Activated gamma-delta T cell (primary cell): ENCODE measurements around the gene AMN1.
"Not testable (repeated sequence)": the region's sequence is repeated elsewhere in the genome, so short reads cannot be mapped to it uniquely, and the experiment has no call there.

Experiments
- DNase-seq: peaks from one replicate; lab custom pipeline; 2025; lab: John Stamatoyannopoulos, UW

The AMN1 gene

DNA sequence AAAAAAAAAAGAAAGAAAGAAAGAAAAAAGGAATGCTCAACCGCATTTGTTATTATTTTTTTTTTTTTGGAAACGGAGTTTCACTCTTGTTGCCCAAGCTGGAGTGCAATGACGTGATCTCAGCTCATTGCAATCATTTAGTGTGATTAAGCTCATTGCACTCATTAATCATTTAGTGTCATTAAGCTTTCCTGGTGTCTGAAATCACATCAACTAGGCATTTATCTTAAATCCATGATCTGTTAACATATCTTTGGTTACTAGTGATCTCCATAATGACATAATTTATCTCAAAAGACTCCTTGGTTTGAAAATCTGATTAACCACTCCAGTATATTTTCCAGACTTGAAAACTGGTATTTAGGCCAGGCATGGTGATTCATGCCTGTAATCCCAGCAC, 43.0 kb downstream of the AMN1 start:
- no peak for DNase-seq

DNA sequence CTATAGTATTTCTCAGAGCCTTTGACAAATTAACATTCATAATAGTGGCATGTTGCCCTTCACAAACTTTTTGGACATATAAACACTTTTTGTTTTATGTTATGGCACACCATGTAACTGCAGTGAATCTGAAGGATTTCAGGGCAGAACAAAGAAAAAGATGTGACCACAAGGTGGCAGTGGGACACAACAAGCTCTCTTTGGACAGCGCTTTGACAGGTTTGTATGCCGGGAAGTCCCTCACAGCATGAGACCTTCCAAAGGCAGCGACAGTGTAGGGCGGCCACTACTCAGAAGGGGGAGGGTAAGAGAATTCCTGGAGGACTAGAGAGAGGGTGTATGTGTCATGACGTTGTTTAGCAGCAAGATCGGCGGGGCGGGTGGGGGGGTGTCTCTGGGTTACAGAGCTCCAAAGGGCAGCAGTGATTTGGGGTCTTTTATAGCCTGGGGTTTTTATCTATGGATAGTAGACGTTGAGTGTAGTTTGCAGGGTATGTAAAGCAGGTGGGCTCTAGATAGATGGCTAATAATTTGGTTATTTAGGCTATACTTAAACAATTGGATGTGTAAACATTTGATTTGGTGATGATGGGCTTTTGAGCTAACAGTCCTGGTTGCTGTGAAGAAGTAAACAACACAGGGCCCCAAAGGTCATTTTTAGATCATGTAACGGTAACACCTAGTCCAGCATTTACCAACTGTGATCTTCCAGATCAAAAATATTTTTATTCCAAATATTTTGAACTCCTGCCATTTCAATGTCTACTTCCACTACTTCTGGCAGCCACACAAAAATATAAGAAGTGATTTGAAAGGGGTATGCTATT, 46.5 kb downstream of the AMN1 start:
- no peak for DNase-seq

DNA sequence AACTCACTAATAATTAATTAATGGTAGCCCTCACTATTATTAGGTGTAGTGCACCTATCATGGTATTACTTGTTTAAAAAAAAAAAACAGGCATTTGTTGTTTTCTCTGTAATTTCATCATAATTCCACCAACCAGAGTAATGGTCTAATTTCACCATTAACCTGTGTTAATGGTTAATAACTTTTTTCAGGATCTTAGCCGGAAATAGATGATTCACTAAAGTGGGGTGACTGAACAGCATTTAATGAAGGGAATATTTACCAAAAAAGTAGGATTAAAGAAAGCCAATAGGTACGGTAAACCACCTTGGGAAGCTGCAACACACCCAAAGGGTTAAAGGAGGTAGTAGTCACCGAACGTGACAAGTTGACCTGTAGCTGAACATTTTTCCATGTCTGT, 56.3 kb downstream of the AMN1 start:
- no peak for DNase-seq

DNA sequence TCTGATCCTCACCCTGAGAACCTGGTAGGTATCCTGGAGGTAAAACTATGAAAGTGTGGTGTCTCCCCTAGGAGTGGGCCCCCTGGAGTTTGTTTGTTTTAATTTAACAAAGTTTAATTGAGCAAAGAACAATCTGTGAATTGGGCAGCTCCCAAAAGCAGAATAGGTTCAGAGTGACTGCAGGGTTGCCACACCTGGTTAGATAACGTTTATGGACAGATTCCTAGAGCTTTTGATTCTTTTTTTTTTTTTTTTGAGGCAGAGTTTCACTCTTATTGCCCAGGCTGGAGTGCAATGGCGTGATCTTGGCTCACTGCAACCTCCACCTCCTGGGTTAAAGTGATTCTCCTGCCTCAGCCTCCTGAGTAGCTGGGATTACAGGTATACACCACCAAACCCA, 59.2 kb downstream of the AMN1 start:
- not testable (repeated sequence) for DNase-seq

DNA sequence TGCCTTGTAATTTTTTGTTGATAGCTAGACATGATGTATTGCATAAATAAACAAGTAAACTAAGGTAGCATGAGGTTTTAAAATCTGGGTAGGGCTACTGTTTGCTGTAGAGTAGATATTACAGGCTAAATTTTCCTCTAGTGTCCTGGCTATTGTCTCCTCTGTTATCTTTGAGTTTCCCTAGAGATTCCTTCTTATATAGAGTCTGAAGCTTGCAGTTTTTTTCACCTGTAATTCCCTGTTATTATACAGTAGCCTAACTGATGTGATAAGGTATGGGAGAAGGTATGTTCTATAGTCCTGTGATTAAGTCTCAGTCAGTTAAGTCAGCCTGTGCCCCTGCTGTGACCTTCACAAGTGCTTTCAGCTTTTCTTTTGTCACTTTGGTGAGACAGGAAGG, 59.8 kb downstream of the AMN1 start:
- no peak for DNase-seq

DNA sequence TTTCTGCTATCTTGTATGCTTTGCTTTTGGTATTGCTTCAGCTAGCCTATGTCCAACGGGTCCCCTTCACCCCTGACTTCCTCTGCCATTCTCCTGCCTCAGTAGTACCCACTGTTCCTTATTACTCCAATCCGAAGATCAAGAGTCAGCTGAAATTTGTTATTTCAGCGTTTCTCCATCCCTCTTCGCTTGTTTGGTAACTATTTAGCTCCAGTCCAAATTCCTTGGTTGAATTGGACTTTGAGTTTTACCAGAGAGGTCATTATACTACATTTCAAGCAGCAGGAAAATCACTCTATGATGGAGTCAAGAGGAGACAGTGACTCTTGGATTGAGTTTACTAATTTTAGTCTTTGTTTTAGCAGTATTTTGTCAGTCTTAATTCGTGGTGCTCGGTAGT, 64.8 kb downstream of the AMN1 start:
- DNase-seq: no peak

DNA sequence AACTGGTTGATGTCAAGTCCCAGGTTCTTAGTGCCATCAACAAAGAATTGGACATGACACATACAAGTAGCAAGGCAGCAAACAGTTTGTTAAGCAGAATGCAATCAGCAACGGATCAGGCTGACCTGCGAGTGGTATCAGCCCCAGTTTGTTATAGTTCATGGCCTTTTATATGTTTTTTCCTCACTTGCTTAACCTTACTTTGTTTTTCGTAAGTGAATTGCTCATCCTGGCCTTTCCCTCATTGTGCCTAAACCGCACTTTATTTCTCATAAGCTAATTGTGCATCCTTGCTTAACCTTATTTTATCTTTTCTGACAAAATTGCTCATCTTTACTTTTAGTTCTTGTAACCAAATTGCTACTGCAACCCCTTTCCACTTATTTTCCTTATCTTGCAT, 65.2 kb downstream of the AMN1 start:
- DNase-seq: no peak

DNA sequence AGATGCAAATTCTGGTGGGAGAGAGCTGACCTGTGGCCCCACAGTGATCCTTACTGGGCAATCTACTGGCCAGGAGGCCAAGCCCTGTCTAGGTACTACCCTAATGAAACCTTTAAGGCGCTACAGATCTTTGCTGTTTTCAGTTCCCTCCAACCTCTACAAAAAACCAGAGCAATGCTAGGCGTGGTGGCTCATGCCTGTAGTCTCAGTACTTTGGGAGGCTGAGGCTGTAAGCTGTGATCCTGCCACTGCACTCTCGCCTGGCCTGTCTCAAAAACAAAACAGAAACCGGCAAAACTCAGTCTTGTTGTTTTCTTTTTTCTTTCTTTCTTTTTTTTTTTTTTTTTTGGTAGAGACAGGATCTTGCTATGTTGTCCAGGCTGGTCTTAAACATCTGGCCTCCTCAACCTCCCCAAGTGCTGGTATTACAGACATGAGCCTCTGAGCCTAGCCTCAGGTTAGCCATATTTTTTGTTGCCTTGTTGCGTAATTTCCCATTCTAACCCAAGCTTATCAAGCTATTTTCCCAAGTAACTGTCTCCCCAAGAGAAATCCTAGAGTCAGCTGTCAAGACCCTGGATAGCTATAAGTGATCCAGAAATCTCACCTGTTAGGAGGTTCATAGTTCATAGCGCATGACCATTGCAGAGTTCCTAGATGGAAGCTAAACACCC, 66.5 kb downstream of the AMN1 start:
- no peak for DNase-seq

DNA sequence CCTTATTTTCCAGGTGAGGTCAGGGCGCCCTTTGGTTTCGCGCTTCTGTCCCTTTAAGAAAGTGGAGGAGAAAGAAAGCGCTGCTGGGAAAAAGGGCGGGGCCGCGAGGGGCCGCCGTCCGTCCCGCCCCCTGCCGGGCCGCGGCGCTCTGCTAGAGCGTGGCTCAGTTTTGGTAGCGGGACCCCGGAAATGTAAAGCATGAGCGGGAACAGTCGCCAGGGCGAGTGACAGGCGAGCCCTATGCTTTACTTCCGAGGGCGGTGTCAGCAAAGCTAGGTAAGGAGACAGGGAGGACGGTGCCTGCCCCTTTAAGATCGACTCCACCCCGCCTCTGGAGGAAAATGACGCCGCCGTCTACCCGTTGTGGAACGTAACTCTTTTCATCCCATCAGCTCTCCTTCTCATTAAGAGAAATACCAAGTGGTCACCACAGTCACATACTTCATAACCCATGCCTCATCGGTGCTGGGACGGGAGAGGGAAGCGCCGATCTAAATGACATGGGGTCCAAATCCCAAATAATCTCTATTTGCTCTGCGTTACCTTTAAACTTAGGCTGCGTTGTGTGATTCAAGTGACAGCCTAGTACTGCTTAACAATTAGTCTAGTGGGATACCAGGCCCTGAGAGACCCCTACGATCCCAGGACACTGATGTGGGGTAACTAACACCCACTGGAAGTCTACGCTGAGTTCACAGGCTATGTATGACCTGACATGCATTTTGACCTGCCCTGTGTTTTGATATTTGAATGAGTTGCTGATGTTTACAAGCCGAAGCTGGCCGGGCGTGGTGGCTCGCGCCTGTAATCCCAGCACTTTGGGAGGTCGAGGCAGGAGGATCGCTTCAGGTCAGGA, 69.5 kb downstream of the AMN1 start, which contains the start of gene ETFBKMT:
Gene ETFBKMT, plus strand, starts transcription at position 602 of the 856 bp plus-strand sequence. CDS start 2,266 bp downstream, outside the sequence.
- DNase-seq: peak; percentile 68

DNA sequence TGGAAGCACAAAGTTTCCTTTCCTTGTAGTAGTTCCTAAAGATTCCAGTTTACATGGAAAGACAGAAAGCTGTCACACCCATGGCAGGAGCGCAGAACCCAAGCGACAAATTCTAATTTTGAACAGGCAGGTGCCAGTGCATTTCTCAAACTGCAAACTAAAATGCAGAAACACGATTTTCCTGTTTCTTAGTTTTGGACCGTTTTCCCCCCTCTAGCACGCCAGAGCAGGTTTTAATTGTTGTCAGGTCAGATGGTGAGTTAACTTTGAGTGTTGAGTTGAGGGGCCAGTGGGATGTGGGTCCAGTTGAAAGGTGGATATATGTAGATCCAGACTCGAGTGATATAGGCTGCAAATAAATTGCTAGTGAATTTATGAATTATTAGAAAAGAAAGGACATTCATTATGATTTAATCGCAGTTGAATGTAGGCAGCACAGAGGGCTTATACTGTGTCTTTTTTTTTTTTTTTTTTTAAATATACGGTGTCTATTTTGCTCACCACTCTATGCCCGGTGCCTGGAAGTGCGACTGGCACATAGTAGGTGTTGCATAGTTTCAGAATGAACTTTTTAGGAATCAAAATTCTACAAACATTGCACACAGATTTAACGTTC, 70.2 kb downstream of the AMN1 start:
- DNase-seq: no peak

DNA sequence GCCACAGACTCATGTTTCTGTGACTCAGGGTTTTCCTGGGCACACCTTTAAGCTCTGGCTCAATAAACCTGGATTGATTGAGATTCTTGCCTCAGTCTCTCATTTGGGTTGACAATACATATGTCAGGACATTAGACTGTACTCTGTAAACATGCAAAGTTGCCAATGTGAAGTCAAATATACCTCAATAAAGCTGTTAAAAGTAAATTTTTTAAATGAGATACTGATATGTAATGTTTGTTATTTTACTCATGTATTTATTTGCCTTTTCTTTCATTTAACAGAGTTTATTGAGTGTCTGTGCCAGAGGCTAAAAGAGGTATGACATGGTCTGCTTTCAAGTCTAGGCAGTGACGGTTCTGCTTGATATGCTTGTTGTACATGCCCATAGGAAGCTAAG, 73.0 kb downstream of the AMN1 start:
- DNase-seq: no peak

DNA sequence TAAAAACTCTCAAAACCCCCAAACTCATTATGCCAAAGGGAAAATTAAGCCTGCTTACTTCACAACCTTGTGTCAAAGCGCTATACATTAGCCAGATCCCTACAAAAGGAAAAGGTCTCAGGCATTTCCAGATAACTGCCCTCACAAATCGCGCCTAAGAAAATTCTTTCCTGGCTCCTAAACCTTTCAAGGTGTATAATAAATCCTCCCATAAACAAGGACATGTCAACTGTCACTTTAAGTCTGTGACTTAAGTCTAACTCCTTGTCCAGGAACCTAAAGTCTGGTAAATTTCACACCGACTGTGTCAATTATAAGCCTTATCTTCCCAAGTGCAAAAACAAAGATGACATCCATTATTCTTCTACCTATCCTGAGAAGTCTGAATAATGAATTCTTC, 73.6 kb downstream of the AMN1 start:
- no peak for DNase-seq

DNA sequence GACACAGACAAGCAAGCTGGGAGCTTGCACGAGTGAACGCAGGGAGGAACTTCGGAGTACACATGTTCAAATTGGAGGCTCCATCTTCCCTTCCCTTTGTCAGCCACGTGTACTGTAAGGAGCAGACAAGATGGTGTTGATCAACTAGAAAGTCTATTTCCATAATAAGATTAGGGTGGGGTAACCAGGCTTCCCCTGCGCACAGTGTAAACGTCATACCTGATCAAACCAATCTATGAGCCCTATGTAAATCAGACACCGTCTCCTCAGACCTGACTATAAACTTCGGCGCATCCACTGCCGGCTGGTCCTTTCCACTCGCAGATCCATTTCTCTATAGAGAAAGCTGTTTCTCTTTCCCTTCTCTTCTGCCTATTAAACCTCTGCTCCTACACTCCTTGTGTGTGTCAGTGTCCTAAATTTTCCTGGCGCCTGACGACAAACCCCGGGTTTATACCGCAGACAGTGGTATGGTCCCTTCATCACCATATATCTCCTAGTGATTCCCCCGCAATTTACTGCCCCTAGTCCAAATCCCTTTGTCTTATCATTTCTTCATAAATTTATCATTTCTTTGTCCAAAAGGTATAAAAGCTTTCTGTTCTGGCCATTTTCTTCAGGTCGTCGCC, 76.8 kb downstream of the AMN1 start:
- no peak for DNase-seq

DNA sequence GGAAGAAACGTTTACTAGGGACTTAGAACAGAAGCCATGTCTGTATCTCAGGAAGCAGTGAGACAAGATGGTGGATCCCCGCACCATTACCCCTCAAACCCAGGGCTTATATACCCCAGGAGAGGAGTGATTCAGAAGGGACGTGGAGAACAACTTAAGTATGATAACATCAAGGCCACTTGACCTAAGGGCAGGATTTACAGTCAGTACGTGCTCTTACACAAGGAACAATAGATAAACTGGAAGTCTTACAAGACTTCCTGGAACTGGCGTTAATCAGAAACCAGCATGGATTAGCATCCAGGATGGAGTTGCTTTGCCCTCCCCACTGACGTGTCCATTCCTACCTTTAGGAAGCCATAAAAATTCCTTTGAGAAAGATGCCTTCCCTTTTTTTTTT, 77.9 kb downstream of the AMN1 start:
- DNase-seq: no peak

DNA sequence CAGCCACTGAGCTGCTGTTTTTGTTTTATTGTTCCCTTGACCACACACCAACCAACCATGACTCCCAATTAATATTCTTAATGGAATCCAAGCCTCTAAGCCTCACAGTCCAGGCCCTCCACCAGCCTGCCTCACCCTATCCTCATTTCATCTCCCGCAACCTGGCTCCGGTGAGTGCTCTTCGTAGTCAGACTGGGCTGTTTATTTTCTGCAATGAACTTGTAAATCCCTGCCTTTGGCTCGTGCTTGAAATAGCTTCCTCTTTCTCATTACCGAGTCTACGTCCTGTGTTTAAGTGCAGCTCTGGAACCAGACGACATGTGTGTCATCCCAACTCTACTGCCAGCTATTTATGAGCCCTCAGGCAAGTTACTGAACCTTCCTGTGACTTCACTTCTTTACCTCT, 81.7 kb downstream of the AMN1 start:
- no peak for DNase-seq

DNA sequence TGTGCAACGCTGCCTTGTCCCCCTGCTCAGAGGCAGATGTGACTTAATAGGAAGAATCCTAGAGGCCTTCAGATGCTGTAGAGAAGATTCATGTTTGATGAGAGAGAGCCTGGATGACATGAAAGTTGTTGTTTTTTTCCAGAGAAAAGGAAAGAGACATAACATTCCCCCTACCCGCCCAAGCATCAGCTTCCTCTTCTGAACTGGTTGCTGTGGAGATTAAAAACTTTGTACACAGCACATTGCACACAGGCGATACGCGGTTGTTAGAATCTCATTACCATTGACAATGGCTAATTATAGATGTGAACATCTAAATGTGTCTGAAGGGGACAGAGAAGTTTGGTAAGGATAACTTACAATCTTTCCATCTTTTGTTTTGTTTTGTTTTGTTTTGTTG, 82.9 kb downstream of the AMN1 start:
- no peak for DNase-seq

DNA sequence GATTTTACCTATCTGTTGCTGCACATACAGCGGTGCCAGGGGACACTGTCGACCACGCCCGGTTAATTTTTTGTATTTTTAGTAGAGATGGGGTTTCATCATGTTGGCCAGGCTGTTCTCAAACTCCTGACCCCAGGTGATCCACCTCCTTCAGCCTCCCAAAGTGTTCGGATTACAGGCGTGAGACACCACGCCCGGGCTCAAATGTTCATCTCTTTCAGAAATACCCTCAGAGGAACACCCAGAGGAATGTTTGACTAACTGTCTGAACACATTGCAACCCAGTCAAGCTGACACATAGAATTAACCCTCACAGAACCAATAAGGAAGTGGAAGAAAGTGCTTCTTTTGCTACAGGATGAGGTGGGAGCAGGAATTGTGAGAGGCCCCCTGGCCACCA, 84.3 kb downstream of the AMN1 start:
- no peak for DNase-seq

DNA sequence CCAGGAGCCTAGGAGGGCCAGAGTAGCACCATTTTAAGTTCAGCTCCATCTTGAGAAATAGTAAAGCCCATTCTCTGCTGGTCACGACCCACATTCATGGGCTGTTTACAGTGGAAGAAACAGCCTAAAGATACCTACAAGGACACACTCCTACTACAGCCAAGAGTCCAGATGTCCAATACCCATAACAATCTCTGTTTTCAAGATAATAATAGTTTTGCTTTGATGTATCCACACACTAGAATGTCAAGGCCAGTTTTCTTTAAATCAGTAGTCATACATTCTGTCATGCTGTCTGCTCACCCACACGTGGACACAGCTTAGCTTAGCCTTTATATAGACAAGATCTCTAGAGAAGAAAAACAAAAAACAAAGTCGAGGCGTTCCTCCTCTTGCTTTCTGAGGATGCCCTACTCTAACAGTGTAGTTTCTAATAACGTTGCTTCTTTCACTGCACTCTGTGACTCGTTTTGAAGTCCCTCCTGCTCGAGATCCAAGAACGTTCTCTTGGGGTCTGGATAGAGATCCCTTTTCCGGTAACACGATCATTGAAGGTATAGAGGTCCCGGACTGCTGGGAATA, 87.2 kb downstream of the AMN1 start:
- no peak for DNase-seq

DNA sequence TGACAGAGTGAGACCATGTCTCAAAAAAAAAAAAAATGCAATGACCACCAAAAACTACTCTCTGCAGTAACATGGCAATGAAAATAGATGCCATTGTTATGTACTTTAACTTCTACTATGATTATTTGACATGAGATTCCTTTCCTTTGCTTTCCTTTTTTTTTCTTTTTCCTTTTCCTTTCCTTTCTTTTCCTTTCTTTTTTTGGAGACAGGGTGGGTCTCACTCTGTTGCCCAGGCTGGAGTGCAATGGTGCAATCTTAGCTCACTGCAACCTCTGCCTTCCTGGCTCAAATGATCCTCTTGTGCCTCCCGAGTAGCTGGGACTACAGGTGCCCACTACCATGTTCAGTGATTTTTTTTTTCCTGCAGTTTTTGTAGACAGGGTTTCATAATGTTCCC, 94.2 kb downstream of the AMN1 start:
- DNase-seq: no peak

DNA sequence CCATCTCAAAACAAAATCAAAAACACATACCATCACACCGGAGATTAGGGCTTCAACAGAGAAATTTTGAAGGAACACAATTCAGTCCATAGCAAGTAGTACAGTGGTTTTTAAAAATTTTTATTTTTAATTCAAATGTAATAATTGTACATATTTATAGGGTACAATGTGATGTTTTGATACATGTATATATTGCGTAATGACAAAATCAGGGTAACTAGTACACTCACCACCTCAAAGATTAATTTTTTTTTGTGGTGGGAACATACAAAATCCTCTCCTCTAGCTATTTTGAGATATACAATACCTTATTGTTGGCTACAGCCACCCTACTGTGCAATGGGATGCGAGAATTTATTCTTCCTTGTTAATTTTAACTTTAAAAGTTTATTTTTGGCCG, 95.4 kb downstream of the AMN1 start:
- DNase-seq: no peak

DNA sequence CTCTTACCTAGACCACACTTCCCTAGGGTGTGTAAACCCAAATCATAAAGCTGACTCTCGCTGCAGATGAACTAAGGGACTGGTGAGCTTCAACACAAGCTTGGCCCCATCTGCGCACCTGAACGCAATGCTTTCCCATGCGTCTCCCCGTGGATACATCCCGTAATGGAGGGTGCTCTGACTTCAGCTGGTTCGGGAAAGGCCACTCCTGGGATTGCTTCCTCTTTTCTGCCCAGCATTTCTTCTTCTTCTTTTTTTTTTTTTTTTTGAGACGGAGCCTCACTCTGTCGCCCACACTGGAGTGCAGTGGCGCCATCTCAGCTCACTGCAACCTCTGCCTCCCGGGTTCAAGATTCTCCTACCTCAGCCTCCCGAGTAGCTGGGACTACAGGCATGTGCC, 97.0 kb downstream of the AMN1 start:
- DNase-seq: no peak
